GM21619 (cell line): ENCODE measurements around the gene JAK1.
A peak's percentile ranks its signal among the peaks of the same experiment; 100 is the strongest.

Source experiments
- ATAC-seq: cut with Tn5 transposase; IDR thresholded peaks from one replicate; pipeline ENCODE4 v1.9.1; 2021; ENCODE audit not compliant: unreplicated experiment

The JAK1 gene

GRCh38 chr1:64894438-64895196 is 71.7 kb downstream of the JAK1 start:
- no peak for ATAC-seq

- no peak for ATAC-seq
Observed at GRCh38 chr1:64893921-64894320, 72.4 kb downstream of the JAK1 start.

- ATAC-seq, result no peak
Observed at GRCh38 chr1:64892576-64893573, 73.5 kb downstream of the JAK1 start.

- ATAC-seq, result no peak
Observed at GRCh38 chr1:64891448-64891825, 74.9 kb downstream of the JAK1 start.

- no peak for ATAC-seq
Observed at GRCh38 chr1:64890699-64891447, 75.5 kb downstream of the JAK1 start.

GRCh38 chr1:64887689-64888217 is 78.6 kb downstream of the JAK1 start:
- ATAC-seq, result no peak

- ATAC-seq, result no peak
Observed at GRCh38 chr1:64886877-64887276, 79.5 kb downstream of the JAK1 start.

GRCh38 chr1:64885648-64886047 is 80.7 kb downstream of the JAK1 start:
- no peak for ATAC-seq

- no peak for ATAC-seq
Observed at GRCh38 chr1:64884261-64885040, 81.9 kb downstream of the JAK1 start.

GRCh38 chr1:64882574-64883255 is 83.6 kb downstream of the JAK1 start:
- ATAC-seq, result peak; percentile 91

GRCh38 chr1:64881281-64881680 is 85.1 kb downstream of the JAK1 start:
- ATAC-seq, result no peak

- no peak for ATAC-seq
Observed at GRCh38 chr1:64880449-64880848, 85.9 kb downstream of the JAK1 start.

- no peak for ATAC-seq
Observed at GRCh38 chr1:64878931-64879611, 87.3 kb downstream of the JAK1 start.

GRCh38 chr1:64878090-64878489 is 88.3 kb downstream of the JAK1 start:
- ATAC-seq, result no peak

GRCh38 chr1:64877598-64877997 is 88.8 kb downstream of the JAK1 start:
- ATAC-seq, result no peak

GRCh38 chr1:64877151-64877550 is 89.2 kb downstream of the JAK1 start:
- ATAC-seq, result no peak

- no peak for ATAC-seq
Observed at GRCh38 chr1:64875606-64876005, 90.7 kb downstream of the JAK1 start.

- no peak for ATAC-seq
Observed at GRCh38 chr1:64875101-64875500, 91.2 kb downstream of the JAK1 start.

- ATAC-seq, result no peak
Observed at GRCh38 chr1:64874666-64875065, 91.7 kb downstream of the JAK1 start.
